GM12874 (cell line): Measurements from ENCODE around the gene BTBD10.

Experiments
- TF ChIP-seq, protein P1 (sequence below): IDR thresholded peaks from 2 replicates; pipeline ENCODE4 v1.5.1; 2011; ENCODE audit warnings: low read depth, mild to moderate bottlenecking, control low read depth, low read length, moderate library complexity; ENCODE audit not compliant: insufficient read depth

Gene BTBD10

DNA sequence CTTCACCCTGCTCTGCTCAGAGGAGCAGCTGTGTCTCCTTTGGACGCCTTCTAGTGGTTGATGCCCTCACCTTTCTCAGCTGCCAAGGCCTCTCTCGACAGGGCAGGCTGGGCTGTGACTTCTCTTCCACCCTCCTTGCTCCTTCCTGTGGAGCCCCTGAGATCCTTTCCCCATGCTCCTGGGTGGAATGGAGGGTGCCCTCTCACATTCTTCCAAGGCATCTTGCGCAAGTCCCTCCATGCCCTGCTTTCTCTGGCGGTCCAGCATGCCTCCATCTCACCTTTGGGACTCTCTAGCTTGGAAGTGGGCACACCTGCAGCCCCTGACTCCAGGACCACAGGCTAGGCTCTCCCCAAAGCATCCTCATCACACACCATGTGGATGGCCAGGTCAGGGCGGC is 116.6 kb downstream of the BTBD10 start:
- TF ChIP-seq, protein P1, sequence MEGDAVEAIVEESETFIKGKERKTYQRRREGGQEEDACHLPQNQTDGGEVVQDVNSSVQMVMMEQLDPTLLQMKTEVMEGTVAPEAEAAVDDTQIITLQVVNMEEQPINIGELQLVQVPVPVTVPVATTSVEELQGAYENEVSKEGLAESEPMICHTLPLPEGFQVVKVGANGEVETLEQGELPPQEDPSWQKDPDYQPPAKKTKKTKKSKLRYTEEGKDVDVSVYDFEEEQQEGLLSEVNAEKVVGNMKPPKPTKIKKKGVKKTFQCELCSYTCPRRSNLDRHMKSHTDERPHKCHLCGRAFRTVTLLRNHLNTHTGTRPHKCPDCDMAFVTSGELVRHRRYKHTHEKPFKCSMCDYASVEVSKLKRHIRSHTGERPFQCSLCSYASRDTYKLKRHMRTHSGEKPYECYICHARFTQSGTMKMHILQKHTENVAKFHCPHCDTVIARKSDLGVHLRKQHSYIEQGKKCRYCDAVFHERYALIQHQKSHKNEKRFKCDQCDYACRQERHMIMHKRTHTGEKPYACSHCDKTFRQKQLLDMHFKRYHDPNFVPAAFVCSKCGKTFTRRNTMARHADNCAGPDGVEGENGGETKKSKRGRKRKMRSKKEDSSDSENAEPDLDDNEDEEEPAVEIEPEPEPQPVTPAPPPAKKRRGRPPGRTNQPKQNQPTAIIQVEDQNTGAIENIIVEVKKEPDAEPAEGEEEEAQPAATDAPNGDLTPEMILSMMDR, result no peak

DNA sequence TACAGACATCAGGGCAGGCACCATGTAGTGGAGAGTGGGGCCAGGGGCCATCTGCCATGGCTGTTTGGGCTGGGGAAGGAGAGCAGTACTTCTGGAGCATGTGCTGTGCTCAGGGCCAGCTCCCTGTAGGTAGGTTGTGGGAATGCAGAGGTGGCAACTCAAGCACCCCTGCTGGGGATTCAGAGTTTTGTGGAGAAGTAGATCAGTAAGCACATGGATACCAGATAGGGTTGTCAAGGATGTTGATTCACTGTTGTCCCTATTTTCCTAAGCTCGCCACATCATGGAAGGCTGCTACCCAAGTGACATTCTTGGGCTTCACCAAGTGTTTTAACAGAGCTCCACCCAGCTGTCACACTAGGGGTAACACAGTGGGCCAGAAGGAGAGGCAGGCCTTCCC is 118.2 kb downstream of the BTBD10 start:
- TF ChIP-seq, protein P1, result no peak

DNA sequence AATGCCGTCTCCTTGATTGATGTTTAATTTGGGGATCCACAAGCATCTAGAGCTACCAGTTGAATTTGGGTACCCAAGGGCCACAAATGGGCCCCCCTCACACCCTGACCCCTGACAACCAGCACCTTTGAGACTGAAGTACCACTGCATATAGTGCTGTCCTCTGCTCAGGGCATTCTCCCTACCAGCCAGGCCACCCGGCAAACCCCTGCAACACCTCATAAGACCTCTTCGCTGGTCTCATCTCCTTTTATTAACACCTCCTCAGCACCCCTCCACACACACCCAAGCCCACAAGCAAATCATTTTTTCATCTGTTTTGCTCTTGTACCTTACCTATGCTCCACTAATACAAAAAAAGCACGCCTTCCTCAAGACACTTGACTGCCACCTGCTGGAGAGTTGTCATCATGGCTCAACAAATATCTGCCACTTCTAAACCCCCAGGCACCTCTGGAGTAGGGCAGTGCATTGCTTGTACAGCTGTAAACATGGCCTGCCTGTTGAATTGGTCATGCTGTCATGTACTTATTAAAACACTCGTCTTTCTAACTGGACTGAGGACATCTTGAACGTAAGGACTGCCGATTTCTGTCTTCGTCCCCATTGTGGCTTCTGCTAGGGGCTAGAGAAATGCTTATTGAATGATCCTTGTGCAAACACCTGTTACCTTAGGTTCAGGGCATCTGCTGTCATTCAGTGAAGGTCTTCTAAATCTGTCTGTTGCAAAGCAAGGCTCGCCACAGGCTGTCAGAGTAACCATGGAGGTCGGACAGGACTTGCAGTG is 118.9 kb downstream of the BTBD10 start:
- TF ChIP-seq, protein P1, result peak; percentile 72

DNA sequence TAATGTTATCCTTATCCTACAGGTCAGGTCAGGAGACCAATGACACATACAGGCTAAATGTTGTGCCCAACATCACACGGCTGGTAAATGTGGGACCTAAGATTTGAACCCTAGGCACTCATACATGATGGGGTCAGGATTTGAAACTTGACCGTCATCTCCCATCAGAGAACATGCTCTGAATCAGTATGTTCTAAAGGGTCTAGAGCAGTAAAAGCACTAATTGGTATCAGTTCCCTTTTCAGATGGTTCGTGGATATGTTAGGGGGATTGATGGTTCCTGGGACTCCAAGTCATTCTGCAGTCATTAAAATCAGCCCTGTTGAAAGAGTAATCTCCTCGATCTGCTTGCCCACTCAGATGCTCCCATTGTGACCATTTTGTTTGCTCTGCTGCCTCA is 120.0 kb downstream of the BTBD10 start:
- TF ChIP-seq, protein P1, result no peak

DNA sequence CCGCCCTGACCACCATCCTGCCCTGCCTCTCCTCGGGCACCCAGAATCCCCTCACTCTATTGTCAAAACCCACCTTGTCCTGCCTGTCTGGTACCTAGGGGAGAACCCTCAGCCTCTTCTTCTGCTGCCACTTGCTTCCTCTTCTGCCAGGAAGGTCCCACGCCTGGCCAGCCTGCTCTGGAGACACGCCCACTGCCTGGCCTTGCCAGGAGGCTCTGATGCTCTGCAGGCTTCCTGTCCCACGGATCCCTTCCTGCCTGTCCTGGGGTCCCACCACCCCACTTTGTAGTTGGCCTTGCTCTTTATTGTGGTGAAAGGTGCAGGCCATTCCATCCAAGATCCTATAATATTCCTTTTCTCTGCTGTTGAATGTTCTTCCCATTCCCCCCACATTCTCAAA is 122.0 kb downstream of the BTBD10 start:
- TF ChIP-seq, protein P1, result no peak

DNA sequence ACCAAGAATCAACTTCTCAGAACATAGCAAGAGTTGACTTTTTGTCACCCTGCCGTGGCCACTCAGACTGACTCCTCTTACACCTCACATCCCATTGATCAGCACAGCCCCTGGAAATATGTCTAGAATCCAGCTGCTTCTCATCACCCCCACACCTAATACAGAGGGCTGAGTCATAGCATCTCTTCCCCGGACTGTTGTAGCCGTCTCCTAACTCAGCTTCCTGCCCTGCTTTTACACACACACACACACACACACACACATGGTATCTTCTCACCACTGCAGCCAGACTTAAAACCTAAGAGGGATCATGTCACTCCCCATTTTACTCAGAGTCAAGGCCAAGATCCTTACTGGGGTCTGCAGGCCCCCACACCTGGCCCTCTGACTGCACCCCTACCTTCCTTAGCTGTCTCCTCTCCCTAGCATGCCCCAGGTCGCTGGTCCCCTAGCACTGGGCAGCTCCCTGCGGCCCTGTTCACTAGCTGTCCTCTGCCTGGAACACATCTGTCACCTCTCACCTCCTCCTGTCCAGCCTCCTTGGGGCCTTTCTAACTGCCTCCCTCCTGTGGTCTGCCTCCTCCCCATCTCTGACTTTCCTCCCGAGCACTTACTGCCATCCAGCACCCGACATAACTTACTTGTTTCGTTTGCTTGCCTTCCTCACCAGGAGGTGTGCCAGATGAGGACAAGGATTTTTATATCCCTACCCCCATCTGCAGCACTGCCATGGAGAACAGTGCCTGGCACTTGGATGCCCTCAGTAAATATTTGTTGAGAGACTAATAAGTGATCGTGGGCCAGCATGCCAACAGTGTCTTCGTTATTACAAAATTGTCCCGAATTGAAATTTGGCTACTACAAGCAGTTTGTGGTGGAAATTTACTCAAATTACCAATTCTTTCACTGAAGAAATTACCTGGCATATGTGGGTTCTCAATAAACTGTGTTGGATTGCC is 123.5 kb downstream of the BTBD10 start:
- TF ChIP-seq, protein P1, result no peak

DNA sequence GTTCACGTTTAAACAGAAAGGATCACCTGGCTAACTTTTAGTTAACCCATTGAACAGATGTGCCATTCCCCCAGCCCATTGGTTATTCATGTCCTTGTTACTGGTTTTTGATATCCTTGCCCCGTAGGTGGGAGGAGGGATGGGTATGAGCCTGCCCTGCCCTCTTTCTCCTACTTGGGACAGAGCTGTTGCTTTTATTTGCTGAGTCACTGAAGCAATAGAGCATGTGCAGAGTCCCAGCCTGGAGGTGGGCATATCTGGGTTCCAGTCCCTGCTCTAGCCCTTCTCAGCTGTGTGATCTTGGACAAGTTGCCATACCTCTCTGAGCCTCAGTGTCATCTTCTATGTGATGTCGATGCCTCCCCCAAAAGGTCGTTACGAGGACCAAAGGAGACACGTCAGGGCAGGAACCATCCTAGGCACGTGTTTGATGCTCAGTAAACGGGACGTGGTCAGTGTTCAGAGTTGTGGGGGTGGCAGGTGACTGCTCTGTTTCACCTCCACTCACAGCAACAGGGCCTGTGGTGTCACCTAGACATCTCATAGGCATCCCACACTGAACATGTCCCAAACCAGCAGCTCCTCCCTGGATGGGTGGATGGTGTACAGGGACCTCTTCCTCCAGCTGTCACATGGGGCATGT is 124.5 kb downstream of the BTBD10 start:
- TF ChIP-seq, protein P1, result no peak
